ENCODE measurements around the gene TST.
A peak's percentile ranks its signal among the peaks of the same experiment; 100 is the strongest.

TST gene

DNA sequence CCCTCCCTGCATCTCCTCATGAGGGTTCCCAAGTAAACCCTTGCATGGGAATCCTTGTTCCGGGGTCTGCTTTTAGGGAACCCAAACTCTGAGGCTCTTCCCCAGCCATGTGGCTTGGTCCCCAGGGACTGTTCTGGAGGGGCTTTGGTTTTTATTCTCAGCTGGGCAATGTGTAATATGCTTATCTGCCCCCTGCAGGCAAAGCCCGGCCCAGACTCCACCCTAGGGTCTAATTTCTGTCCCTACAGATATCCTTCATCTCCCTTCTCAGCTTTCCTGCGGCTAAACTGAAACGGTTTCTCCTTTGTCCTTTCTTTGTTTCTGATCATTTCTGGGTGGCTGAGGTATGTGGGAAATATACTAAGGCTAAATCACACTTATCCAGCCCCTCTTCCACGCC, 37.1 kb downstream of the TST start:
- DNase-seq (ENCODE audit: low read depth) = no peak

DNA sequence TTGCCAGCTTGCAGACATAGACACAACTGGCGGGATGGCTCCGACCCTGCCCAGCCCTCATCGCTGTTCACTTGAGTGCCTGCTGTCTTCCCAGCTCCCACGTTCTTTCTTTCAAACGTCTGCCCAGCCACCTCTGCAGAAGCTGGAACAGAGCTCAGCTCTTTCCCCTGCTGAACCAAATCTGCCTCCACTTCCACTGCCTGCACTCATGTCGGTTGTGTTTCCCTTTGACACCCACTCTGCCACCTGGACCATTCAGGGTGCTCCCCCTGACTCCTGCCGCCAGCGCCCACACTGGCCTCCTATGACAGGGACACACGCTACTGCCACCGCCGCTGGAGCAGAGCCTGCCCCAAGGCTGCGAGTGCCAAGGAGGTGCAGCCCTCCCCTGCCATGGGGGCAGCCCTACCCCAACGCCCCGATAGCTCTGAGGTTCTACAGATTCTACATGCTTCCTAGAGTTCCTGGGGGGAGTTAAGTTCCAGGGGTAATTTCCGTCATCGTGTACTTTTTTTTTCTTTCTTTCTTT, 37.9 kb downstream of the TST start:
- H3K4me3 ChIP-seq (ENCODE audit: low read length) = no peak overlapping the region
- DNase-seq (ENCODE audit: low read depth) = no peak
- TF ChIP-seq, protein P1, sequence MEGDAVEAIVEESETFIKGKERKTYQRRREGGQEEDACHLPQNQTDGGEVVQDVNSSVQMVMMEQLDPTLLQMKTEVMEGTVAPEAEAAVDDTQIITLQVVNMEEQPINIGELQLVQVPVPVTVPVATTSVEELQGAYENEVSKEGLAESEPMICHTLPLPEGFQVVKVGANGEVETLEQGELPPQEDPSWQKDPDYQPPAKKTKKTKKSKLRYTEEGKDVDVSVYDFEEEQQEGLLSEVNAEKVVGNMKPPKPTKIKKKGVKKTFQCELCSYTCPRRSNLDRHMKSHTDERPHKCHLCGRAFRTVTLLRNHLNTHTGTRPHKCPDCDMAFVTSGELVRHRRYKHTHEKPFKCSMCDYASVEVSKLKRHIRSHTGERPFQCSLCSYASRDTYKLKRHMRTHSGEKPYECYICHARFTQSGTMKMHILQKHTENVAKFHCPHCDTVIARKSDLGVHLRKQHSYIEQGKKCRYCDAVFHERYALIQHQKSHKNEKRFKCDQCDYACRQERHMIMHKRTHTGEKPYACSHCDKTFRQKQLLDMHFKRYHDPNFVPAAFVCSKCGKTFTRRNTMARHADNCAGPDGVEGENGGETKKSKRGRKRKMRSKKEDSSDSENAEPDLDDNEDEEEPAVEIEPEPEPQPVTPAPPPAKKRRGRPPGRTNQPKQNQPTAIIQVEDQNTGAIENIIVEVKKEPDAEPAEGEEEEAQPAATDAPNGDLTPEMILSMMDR (conservative IDR thresholded peaks at IDR 0.05; ENCODE audit: low read length) = no peak

More for the DNA sequence above, 37.1 kb downstream of the TST start:
- TF ChIP-seq, protein P1 (conservative IDR thresholded peaks at IDR 0.05; ENCODE audit: low read length) = no peak
- no peak overlapping the region for H3K4me3 ChIP-seq (ENCODE audit: low read length)

DNA sequence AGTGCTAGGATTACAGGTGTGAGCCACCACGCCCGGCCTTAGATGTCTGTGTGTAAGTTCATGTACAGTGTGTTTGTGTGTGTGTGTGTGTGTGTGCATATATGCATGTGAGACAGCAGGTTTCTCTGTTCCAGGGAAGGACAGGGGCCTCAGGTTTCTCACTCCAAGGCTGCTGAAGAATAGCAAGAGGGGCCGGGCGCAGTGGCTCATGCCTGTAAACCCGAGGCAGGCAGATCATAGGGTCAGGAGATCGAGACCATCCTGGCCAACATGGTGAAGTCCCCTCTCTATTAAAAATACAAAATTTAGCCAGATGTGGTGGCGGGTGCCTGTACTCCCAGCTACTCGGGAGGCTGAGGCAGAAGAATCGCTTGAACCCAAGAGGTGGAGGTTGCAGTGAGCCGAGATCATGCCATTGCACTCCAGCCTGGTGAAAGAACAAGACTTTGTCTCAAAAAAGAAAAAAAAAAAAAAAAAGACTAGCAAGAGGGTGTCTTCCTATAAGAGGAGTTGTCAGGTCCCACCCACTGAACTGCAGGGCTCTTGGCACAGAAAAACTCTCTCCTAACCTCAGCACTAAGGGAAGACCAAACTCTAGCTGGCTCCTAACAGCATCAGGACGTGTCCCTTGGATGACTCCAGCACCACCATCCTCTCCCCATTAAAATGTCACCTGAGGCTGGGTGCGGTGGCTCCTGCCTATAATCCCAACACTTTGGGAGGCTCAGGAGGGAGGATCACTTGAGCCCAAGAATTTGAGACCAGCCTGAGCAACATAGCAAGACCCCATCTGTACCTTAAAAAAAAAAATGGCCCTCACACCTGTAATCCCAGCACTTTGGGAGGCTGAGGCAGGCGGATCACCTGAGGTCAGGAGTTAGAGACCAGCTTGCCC, 40.0 kb downstream of the TST start:
- no peak for DNase-seq (ENCODE audit: low read depth)
- H3K4me3 ChIP-seq (ENCODE audit: low read length) = no peak overlapping the region
- TF ChIP-seq, protein P1 (conservative IDR thresholded peaks at IDR 0.05; ENCODE audit: low read length) = no peak

DNA sequence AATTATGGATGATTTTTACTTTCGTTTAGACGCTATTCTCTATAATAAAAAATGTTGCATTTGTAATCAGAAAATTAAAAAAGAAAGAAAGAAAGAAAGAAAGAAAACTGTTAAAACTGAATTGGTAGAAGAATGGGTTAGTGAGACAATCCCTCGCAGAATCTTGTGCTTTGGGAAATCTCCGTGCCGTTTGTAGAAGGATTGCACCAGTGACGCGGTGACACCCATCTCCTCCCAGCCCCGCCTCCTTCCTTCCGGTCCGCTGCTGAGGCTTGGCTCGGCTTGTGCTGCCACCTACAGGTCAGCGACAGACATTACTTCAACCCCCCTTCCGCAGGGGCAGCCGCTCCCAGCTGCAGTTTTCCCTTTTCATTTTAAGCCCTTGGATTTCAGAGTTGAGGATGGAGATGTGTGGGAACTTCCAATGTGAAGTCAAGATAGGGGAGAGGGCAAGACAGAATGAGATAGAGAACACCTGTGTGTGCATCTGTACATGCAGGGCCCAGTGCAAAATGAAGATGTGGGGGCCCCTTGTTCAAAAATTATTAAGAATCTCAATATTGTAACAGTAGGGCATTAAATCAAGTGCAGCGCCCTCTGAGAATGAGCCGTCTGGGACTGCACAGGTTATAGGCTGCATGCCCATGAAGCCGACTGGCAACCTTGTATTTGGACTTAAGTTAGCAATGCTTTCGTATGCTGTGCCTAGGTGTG, 41.1 kb downstream of the TST start:
- TF ChIP-seq, protein P1 (conservative IDR thresholded peaks at IDR 0.05; ENCODE audit: low read length) = peak; percentile 82
- peak overlapping the region; percentile 60 for H3K4me3 ChIP-seq (ENCODE audit: low read length)
- DNase-seq (ENCODE audit: low read depth) = peak; percentile 81

DNA sequence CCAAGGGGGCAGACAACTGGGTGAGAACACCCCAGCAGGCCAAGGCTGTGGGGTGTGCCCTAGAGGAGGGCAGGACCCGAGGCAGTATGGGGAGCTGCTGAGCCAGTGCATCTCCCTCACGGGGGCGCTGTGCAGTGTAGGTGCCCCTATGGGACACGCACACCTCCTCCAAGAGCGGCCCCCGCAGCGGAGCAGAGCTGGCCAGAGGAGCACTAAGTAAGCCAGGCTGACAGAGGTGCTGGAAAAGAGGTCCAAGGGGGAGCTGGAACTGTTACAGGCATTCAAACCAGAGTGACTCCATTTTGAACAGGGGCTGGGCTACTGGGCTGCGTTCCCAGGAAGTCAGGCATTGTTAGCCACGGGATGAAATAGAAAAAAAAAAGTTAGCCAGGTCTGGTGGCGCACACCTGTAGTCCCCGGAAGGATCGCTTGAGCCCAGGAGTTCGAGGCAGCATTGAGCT, 41.8 kb downstream of the TST start:
- peak; percentile 25 for DNase-seq (ENCODE audit: low read depth)
- H3K4me3 ChIP-seq (ENCODE audit: low read length) = peak overlapping the region; percentile 60
- TF ChIP-seq, protein P1 (conservative IDR thresholded peaks at IDR 0.05; ENCODE audit: low read length) = peak; percentile 44

DNA sequence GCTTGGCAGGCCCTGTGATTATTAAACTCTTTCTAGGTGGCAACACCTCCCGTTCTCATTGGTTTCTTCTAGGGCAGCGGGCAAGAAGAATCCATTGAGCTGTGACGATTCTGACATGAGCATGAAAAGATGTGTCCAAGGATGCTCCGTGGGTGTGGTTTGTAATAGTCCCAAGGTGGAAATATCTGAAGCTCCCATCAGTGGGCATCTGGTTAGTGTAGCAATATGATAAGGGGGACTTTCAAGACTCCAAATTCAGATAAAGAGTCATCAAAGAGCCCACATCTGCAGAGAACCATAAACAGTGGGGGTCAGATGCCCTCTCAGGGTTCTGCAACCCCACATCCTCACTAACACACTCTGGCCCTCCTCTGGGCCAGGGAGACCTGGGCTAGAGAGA, 42.6 kb downstream of the TST start:
- TF ChIP-seq, protein P1 (conservative IDR thresholded peaks at IDR 0.05; ENCODE audit: low read length) = no peak
- H3K4me3 ChIP-seq (ENCODE audit: low read length) = no peak overlapping the region
- DNase-seq (ENCODE audit: low read depth) = no peak
